Loucy (cell line): ENCODE data around the gene ZNF763.
"Not testable (repeated sequence)": the region's sequence is repeated elsewhere in the genome, so short reads cannot be mapped to it uniquely, and the experiment has no call there.

Source experiments
- H2AFZ ChIP-seq: fragments of 200-600 bp; sonication (generic); 2 replicates; pipeline ENCODE4 v1.6.0; 2016; ENCODE audit warnings: antibody characterized with exemption, mild to moderate bottlenecking, low read length, moderate library complexity
- H3F3A ChIP-seq: fragments of 200-600 bp; 2 replicates; pipeline ENCODE4 v1.6.0; 2016; ENCODE audit warnings: antibody characterized with exemption, low read depth, mild to moderate bottlenecking
- H3K27me3 ChIP-seq: fragments of 200-600 bp; sonication (generic); 2 replicates; pipeline ENCODE4 v1.6.1; 2014; ENCODE audit warnings: low read length, mild to moderate bottlenecking; ENCODE audit not compliant: insufficient read depth, poor library complexity, severe bottlenecking
- H3K36me3 ChIP-seq: fragments of 200-600 bp; sonication (generic); 2 replicates; pipeline ENCODE4 v1.6.1; 2016; ENCODE audit warnings: low read length; ENCODE audit not compliant: insufficient read depth
- H3K4me1 ChIP-seq: fragments of 200-600 bp; sonication (generic); 2 replicates; pipeline ENCODE4 v1.5.1; 2014; ENCODE audit warnings: low read length, mild to moderate bottlenecking; ENCODE audit not compliant: insufficient read depth, poor library complexity, severe bottlenecking
- H3K4me2 ChIP-seq: fragments of 200-600 bp; sonication (generic); 2 replicates; pipeline ENCODE4 v1.6.0; 2014; ENCODE audit warnings: antibody characterized with exemption, low read length, low read depth, mild to moderate bottlenecking; ENCODE audit not compliant: poor library complexity, severe bottlenecking
- H3K4me3 ChIP-seq: fragments of 200-600 bp; sonication (generic); 2 replicates; pipeline ENCODE4 v1.5.1; 2014; ENCODE audit warnings: low read length, mild to moderate bottlenecking, mixed read lengths; ENCODE audit not compliant: poor library complexity, severe bottlenecking
- H3K79me2 ChIP-seq: fragments of 200-600 bp; sonication (generic); 2 replicates; pipeline ENCODE4 v1.6.1; 2014; ENCODE audit warnings: low read length; ENCODE audit not compliant: insufficient read depth
- H3K9ac ChIP-seq: fragments of 200-600 bp; sonication (generic); 2 replicates; pipeline ENCODE4 v1.6.0; 2014; ENCODE audit warnings: mild to moderate bottlenecking, low read depth, low read length, moderate library complexity; ENCODE audit not compliant: poor library complexity, severe bottlenecking
- H3K9me2 ChIP-seq: fragments of 200-600 bp; sonication (generic); replicated peaks from 2 replicates; pipeline ENCODE4 v1.6.1; 2016; ENCODE audit warnings: low read depth, low read length, mixed read lengths
- H3K9me3 ChIP-seq: fragments of 200-600 bp; sonication (generic); 2 replicates; pipeline ENCODE4 v1.6.1; 2014; ENCODE audit warnings: mild to moderate bottlenecking, antibody characterized with exemption, low read length, low read depth; ENCODE audit not compliant: insufficient read depth
- H4K20me1 ChIP-seq: fragments of 200-600 bp; sonication (generic); 2 replicates; pipeline ENCODE4 v1.6.0; 2014; ENCODE audit warnings: antibody characterized with exemption, low read length, mild to moderate bottlenecking; ENCODE audit not compliant: insufficient read depth, poor library complexity, severe bottlenecking
- EZH2phosphoT487 ChIP-seq: fragments of 200-600 bp; IDR thresholded peaks from 2 replicates; pipeline ENCODE4 v1.6.1; 2018; ENCODE audit warnings: antibody characterized with exemption, mild to moderate bottlenecking, moderate library complexity, borderline replicate concordance
- TF ChIP-seq, protein P1 (sequence below): fragments of 200-600 bp; sonication (generic); conservative IDR thresholded peaks from 2 replicates; pipeline ENCODE4 v1.5.1; 2014; ENCODE audit warnings: mild to moderate bottlenecking, antibody characterized with exemption, low read length

ZNF763 gene

DNA sequence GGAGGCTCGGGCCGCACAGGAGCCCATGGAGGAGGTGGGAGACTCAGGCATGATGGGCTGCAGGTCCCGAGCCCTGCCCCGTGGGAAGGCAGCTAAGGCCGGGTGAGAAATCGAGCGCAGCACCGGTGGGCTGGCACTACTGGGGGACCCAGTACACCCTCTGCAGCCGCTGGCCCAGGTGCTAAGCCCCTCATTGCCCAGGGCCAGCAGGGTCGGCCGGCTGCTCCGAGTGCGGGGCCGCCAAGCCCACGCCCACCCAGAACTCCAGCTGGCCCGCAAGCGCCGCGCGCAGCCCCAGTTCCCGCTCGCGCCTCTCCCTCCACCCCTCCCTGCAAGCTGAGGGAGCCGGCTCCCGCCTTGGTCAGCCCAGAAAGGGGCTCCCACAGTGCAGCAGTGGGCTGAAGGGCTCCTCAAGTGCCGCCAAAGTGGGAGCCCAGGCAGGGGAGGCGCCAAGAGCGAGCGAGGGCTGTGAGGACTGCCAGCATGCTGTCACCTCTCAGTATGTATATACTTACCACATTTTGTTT lies 23.4 kb upstream of the ZNF763 start:
- not testable (repeated sequence) for H4K20me1 ChIP-seq, H3K27me3 ChIP-seq, H3K4me3 ChIP-seq, H3K9ac ChIP-seq, H3K4me2 ChIP-seq, H3F3A ChIP-seq, H3K9me2 ChIP-seq, H3K4me1 ChIP-seq, H2AFZ ChIP-seq
- Histone ChIP-seq H3K9me3 (peaks cover 48% of the 10 kb centered on the region), H3K79me2 (peaks cover 42% of the 10 kb centered on the region; the same call in 1 of the 2 replicates), H3K36me3 (peaks cover 38% of the 10 kb centered on the region; the same call in 1 of the 2 replicates)

DNA sequence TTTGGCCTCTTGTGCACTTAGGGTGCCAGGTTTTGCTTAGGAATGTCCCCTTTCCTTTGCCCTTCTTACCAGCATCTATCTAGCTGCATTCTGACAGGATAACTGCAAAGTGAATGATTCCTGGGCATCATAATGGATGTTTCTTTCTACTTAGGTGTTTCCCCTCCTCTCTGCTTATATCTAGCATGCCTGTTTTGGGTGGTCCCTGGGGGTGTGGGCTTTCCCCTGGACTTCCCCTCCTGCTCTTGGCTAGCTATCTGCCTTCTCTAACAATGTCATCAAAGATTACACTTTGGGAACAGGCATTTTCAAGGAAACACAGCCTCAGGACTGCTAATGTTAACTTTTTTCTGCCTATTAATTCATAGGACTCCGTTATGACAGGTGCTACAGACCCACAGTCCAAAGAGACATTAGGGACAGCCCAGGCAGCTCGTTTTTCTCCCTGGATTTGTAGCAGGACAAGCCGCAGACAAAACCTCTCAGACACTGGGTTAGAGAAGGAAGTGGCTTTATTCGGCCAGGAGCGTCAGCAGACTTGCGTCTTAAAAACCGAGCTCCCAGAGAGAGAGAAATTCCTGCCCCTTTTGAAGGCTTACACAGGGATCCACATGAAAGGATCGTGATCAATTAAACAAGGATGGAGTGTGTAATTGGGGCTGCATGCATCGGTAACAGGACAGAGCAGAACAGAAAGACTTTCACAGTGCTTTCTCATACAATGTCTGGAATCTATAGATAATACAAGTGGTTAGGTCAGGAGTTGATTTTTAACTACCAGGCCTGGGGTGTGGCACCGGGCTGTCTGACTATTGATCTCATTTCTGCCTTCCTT lies 22.6 kb upstream of the ZNF763 start:
- Histone ChIP-seq H2AFZ (no peak overlapping the region), H3K4me1 (no peaks in the 10 kb centered on the region), H3K27me3 (no peaks in the 10 kb centered on the region), H3K36me3 (peaks cover 46% of the 10 kb centered on the region), H3K9me2 (no peaks in the 10 kb centered on the region), H3K9me3 (peaks cover 52% of the 10 kb centered on the region), H3K79me2 (peaks cover 42% of the 10 kb centered on the region; the same call in 1 of the 2 replicates), H3K9ac (no peak overlapping the region), H3K4me3 (no peak overlapping the region), H3F3A (no peaks in the 10 kb centered on the region), H3K4me2 (no peak overlapping the region), H4K20me1 (no peaks in the 10 kb centered on the region)
- TF ChIP-seq, protein P1, sequence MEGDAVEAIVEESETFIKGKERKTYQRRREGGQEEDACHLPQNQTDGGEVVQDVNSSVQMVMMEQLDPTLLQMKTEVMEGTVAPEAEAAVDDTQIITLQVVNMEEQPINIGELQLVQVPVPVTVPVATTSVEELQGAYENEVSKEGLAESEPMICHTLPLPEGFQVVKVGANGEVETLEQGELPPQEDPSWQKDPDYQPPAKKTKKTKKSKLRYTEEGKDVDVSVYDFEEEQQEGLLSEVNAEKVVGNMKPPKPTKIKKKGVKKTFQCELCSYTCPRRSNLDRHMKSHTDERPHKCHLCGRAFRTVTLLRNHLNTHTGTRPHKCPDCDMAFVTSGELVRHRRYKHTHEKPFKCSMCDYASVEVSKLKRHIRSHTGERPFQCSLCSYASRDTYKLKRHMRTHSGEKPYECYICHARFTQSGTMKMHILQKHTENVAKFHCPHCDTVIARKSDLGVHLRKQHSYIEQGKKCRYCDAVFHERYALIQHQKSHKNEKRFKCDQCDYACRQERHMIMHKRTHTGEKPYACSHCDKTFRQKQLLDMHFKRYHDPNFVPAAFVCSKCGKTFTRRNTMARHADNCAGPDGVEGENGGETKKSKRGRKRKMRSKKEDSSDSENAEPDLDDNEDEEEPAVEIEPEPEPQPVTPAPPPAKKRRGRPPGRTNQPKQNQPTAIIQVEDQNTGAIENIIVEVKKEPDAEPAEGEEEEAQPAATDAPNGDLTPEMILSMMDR: no peak
- TF ChIP-seq EZH2phosphoT487: no peak

DNA sequence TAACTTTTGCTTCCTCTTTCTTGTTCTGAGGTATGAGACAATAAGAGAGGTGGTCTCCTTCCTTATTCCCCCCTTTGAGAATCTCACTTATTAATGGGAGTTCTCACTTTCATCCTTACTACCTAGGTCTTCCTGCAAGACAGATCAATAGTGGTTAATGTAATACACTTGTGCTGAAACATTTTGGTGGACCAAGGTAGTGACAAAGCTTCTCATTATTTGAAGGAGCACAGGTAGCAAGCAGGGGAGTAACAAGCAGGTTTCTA lies 22.1 kb upstream of the ZNF763 start:
- TF ChIP-seq, protein P1: no peak
- no peak for TF ChIP-seq EZH2phosphoT487
- Histone ChIP-seq H3F3A (no peaks in the 10 kb centered on the region), H3K4me3 (no peak overlapping the region), H3K36me3 (peaks cover 51% of the 10 kb centered on the region), H3K9me3 (peaks cover 58% of the 10 kb centered on the region), H3K27me3 (no peaks in the 10 kb centered on the region), H3K79me2 (peaks cover 39% of the 10 kb centered on the region; the same call in 1 of the 2 replicates), H3K4me2 (no peak overlapping the region), H3K9ac (no peak overlapping the region), H2AFZ (no peak overlapping the region), H3K9me2 (no peaks in the 10 kb centered on the region), H3K4me1 (no peaks in the 10 kb centered on the region), H4K20me1 (no peaks in the 10 kb centered on the region)

DNA sequence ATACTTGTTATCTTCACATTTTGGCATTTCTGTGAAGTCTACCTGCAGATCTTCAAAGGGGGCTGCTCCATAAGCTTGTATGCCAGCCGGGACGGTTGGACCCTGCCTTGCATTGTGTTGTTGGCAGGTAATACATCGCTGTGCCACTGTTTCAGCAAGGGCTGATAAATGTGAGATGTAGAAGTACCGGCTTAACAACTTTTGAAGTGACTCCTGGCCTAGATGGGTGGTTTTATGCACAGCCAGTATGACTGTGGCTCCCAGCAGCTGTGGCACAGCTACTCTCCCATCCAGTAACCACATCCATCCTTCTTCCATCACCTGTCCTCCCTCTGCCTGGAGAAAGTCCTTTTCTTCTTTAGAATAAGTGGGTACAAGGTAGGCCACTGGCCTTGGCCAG lies 20.2 kb upstream of the ZNF763 start:
- Histone ChIP-seq H3K4me2 (no peak overlapping the region), H2AFZ (no peak overlapping the region), H3K9me2 (no peaks in the 10 kb centered on the region), H3K27me3 (peaks cover 8% of the 10 kb centered on the region), H4K20me1 (no peaks in the 10 kb centered on the region), H3F3A (no peaks in the 10 kb centered on the region), H3K4me1 (no peaks in the 10 kb centered on the region), H3K4me3 (no peak overlapping the region), H3K9ac (no peak overlapping the region), H3K79me2 (peaks cover 33% of the 10 kb centered on the region; the same call in 1 of the 2 replicates), H3K36me3 (peaks cover 68% of the 10 kb centered on the region), H3K9me3 (peaks cover 74% of the 10 kb centered on the region)
- TF ChIP-seq, protein P1: no peak
- no peak for TF ChIP-seq EZH2phosphoT487
